ENCODE measurements around the gene REST.
A peak's percentile ranks its signal among the peaks of the same experiment; 100 is the strongest.

Gene REST

DNA sequence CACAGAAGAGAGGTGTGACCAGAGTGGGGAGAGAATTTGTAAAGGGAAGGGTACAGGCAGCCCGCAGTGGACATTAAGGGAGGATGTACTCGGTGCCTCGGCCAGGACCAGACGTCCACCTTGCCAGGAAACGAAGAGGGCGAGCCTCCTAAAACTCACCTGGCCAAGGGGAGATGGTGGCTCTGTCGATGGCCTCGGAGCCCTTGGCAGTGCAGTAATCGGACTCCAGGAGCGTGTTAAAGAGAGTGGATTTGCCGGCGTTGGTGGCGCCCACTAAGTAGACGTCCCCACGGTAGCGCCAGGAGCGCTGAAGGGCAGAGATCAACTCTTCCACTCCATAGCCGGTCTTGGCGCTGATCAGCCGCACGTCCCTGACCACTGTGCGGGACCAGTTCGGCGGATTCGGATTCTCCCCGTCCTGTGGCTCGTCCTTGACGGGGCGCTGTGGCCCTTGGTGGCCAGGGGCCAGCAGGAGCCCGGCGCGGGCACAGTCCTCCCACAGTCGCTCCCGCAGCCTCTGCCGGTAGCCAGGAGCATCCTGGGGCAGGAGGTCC, 68.7 kb downstream of the REST start:
- DNase-seq (ENCODE audit: low spot score): no peak

DNA sequence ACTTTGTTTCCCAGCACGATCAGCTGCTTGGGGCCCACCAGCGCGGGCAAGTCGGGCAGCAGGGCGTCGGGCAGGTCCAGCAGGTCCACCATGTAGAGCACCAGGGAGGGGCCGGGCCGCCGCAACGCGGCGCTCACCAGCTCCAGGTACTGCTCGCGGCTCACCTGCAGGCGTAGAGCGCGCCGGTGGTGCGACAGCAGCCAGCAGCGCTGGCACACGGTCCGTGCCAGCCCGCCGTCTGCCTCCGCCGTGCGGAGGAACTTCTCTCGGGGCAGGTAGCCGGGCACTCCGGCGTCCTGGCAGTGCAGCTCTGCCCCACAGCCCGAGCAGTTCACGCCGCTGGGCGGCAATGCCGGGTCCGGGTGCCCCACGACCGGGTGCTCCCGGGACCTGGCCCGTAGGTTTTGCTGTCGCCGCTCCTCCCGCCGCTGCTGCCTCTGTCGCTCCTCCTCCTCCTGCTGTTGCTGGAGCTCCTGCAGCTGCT, 69.2 kb downstream of the REST start:
- peak; percentile 30 for DNase-seq (ENCODE audit: low spot score)

DNA sequence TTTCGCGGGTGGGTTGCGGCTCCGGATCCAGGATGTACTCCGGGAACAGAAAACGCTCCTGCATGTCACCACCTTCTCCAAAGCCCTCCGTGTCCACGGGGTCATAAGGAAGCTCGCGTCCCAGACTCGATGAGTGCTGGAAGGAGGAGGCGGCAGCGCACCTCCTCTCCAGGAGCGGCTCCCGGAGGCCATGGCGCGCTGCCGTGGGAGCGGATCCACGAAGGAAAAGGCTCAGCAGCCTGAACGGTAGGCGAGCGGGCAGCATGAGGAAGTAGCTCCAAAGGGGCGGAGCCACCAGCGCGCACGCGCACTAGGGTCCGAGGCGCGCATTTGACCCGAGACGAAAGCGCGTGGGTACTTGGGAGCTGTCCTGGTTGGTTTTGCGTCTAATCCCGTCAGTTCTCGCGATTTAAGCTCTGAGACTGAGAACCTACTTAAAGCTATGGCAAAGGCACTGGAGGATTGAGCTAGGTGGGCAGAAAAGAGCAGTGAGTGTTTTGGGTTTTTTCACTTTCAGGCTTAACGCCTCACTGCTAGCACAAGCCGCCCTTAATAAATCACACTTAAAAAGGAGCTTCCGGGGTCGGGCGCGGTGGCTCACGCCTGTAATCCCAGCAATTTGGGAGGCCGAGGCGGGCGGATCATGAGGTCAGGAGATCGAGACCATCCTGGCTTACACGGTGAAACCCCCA, 69.8 kb downstream of the REST start, which contains the start of gene NOA1:
Gene NOA1 (minus strand): TSS at position 286 of the 692 bp plus-strand sequence. CDS start 21 bp downstream, at position 265.
- peak; percentile 99 for DNase-seq (ENCODE audit: low spot score)

DNA sequence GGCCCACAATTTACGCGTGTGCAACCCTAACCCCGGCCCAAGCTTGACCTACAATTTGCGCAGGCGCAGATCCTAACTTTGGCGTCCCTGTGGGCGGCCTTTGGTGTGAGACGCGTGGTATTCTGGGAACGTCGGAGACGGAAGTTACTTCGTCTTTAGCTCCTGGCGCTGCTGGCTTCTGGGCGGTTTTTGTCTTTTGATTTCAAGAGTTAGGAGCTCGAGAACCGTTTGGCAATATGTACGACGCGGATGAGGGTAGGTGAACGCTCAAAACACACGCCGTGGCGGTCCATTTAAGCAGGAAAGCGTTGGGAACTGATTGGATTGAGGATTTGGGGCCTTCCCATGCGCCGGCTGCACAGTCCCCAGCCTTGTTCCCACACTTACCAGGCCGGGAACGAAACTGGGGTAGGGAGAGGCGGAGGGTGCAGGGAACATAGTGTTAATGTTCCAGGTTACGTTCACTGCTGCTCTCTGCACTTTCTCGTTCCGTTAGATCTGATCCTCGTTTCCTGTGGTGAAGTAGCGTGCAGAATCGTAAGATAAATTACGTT, 71.1 kb downstream of the REST start, which contains the start of gene POLR2B:
Gene POLR2B (plus strand): TSS at position 147 of the 554 bp plus-strand sequence. CDS start 90 bp downstream, at position 237.
- DNase-seq (ENCODE audit: low spot score): peak; percentile 97

DNA sequence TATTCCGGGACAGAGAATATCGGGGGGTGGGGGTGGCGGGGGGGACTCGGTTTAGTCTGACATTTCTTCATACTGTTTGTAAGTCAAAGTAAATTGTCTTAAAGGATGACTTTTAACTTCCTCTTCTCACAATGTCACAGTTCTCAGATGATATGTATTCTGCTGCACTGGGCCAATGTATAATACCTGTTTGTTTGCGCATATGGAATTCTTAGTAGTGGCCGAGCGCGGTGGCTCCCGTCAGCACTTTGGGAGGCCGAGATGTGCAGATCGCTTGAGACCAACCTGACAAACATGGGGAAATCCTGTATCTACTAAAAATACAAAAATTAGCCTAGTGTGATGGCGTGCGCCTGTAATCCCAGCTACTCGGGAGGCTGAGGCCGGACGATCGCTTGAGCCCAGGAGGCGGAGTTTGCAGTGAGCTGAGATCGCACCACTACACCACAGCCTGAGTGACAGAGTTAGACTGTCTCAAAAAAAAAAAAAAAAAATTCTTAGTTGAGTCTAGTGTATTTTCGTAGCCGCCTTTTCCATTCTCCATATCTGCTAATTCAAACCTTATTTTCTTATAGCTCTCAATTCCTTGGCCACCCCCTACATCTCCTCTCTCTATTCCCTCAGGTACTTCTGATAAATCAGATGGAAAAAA, 71.8 kb downstream of the REST start:
- DNase-seq (ENCODE audit: low spot score): peak; percentile 73

DNA sequence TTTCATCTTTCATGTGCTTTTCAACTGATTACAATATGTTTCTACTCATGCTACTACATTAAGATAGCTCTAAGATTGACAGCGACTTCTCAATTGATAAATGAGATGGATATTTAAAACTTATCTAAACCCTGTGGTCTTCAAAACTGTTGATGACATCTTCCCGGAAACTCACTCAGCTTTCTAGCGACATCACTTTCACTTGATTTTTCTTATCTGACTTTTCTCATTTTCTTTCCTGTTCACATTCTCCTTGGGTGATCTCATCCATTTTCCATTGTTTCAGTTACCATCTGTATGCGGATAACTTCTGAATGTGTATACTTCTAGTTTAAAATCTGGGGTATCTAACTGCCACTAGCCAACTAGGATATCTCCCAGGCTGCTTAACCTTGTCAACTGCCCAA, 74.1 kb downstream of the REST start:
- DNase-seq (ENCODE audit: low spot score): peak; percentile 28

DNA sequence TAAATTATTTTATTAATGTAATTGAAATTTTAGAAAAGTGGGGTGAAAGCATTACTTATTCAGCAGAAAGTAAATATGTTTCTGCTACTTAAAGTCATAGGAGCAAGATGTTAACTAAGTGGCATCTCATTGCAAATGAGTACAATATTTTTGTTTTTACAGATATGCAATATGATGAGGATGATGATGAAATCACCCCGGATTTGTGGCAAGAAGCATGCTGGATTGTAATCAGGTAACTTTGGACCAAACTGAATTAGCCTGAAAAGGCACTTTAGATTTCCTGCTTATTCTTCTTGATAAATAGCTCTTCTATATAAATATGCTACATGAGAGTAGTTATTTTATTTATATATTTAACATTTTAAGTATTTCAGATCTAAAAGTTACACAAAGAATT, 78.5 kb downstream of the REST start:
- no peak for DNase-seq (ENCODE audit: low spot score)

DNA sequence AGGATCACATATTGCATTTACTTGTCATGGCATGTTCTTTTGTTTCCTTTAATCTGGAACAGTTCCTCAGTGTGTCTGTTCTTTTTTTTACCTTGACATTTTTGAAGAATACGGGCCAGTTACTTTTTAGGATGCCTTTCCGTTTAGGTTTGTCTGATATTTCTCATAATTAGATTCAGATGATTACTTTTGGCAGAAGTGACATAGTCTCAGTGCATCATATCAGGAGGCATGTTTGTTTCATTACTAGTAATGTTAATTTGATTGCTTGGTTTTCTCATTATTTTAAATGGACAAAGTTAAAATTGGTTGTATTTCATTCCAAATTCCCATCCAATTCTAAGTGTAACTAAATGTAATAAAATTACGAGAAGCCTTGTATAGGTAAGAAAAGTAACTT, 79.3 kb downstream of the REST start:
- no peak for DNase-seq (ENCODE audit: low spot score)

DNA sequence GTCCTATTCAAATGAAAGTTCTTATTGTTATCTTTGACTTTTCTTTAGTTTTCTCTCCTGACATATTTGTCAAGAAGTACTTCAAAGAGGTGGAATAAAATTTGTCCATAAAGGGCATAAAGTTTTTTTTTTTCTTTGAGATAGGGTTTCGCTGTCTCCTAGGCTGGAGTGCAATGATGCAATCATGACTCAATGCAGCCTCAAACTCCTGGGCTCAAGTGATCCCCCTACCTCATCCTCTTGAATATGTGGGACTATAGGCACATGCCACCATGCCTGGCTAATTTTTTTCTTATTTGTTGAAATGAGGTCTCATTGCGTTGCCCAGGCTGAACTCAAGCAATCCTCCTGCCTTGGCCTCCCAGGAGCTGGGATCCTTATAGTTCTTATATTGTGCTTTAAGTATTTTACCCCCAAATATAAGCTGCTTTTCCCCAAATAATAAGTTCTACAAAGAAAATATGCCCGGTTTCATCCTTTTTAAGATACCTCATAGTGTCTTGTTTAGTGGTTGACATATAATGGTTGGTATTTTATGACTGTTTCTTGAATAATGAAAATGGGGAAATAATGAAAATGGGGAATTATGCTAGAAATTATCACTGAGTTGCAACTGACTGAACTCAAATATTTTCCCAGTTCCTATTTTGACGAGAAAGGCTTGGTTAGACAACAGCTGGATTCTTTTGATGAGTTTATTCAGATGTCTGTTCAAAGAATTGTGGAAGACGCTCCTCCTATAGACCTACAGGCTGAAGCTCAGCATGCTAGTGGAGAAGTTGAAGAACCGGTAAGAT, 82.6 kb downstream of the REST start:
- no peak for DNase-seq (ENCODE audit: low spot score)

DNA sequence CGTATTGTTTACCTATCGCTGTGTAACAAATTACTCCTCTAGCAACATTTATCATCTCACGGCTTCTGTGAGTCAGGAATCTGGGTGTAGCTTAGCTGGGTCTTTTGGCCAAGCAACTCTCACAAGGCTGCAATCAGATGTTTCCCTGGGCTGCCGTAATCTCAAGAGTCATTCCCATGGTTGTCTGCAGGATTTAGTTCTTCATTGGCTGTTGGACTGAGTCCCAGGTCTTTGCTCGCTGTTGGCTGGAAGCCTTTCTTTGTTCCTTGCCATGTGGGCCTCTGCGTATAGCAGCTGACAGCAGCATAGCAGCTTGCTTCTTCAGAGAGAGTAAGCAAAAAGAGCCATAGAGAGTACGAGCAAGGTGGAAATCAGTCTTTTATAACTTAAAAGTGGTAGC, 87.8 kb downstream of the REST start:
- DNase-seq (ENCODE audit: low spot score): no peak

DNA sequence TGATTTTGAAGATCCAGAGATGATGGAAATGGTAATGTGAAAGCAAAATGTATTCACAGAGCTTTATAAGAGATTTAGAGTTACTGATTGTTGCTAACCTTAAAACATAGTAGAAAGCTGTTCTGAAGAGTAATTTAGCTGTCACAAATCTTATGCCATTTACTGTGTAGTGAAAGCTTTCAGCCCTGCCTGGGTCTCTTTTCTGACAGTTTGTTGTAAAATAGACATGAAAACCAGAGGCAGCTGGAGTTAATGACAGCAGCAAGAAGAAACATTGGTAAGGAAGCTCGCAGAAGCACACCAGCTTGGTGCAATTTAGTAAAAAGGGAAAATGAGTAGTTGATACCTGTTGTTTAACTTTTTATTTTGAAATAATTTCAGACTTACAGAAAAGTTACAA, 92.1 kb downstream of the REST start:
- no peak for DNase-seq (ENCODE audit: low spot score)

DNA sequence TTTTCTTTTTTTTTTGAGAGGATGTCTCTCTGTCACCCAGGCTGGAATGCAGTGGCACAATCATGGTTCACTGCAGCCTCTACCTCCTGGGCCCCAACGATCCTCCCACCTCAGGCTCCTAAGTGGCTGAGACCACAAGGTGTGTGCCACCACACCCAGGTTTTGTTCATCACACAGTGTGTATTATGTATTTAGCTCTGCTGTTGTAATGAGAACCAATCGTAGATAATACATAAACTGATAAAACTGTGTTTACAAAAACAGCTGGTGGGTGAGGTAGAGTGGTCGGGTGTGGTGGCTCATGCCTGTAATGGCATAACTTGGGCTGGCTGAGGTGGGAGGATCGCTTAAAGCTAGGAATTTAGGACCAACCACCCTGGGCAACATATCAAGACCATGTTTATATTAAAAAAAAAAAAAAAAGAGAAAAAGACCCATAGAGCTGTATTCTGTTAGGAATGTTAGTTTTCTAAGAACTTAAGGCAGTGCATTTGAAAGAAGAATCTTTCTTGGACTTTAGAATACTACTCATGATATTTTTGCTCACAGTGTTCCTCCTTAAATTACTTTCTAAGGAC, 105.9 kb downstream of the REST start:
- no peak for DNase-seq (ENCODE audit: low spot score)
